Fibroblast of lung (primary cell): Measurements from ENCODE around the gene TMEM131L. TPM values are rescaled to one million over a fixed set of nuclear protein-coding genes. Genes with fewer than 3 reads are reported as not detected.
"Not testable (repeated sequence)": the region's sequence is repeated elsewhere in the genome, so short reads cannot be mapped to it uniquely, and the experiment has no call there.

Source experiments
- DNase-seq, 2 donors: peaks; one replicate each; pipeline versions ENCODE4 v3.0.0 to v3.0.0-alpha.2; 2010; ENCODE audit warnings: low read depth in 2 of 2
- H2AFZ ChIP-seq: 2 replicates; pipeline ENCODE4 v1.5.1; 2012; ENCODE audit warnings: low read length, control low read depth, inconsistent platforms
- H3K27ac ChIP-seq: 2 replicates; pipeline ENCODE4 v1.5.1; 2011; ENCODE audit warnings: low read length, control low read depth; ENCODE audit not compliant: insufficient read depth
- H3K27me3 ChIP-seq: 2 replicates; pipeline ENCODE4 v1.5.1; 2011; ENCODE audit warnings: mild to moderate bottlenecking, low read length; ENCODE audit not compliant: control insufficient read depth, insufficient read depth
- H3K36me3 ChIP-seq: 2 replicates; pipeline ENCODE4 v1.5.1; 2011; ENCODE audit warnings: low read length; ENCODE audit not compliant: control insufficient read depth, insufficient read depth
- H3K4me1 ChIP-seq: 2 replicates; pipeline ENCODE4 v1.5.1; 2011; ENCODE audit warnings: low read length; ENCODE audit not compliant: control insufficient read depth, insufficient read depth; ENCODE audit errors: extremely low read depth
- H3K4me2 ChIP-seq: 2 replicates; pipeline ENCODE4 v1.5.1; 2011; ENCODE audit warnings: low read length, control low read depth; ENCODE audit not compliant: insufficient read depth; ENCODE audit errors: extremely low read depth
- H3K4me3 ChIP-seq, 4 experiments: fragments of 200-600 bp in 1 of 4; sonication (generic) in 1 of 4; replicated peaks in 1 of 4; 2 replicates each; pipeline ENCODE4 v1.5.1; 2011 to 2016; ENCODE audit warnings: low read length in 4 of 4, low read depth in 3 of 4, mild to moderate bottlenecking in 3 of 4, control low read depth in 2 of 4, inconsistent platforms in 1 of 4, mixed read lengths in 1 of 4; ENCODE audit not compliant: insufficient read depth in 1 of 4; ENCODE audit errors: control extremely low read depth in 1 of 4
- H3K79me2 ChIP-seq: 2 replicates; pipeline ENCODE4 v1.5.1; 2012; ENCODE audit warnings: mild to moderate bottlenecking, low read length, inconsistent platforms; ENCODE audit not compliant: control insufficient read depth, insufficient read depth
- H3K9ac ChIP-seq: 2 replicates; pipeline ENCODE4 v1.5.1; 2011; ENCODE audit warnings: mild to moderate bottlenecking, low read length, control low read depth; ENCODE audit not compliant: insufficient read depth
- H3K9me3 ChIP-seq: 2 replicates; pipeline ENCODE4 v1.5.1; 2012; ENCODE audit warnings: low read depth, low read length; ENCODE audit not compliant: control insufficient read depth, insufficient read depth
- H4K20me1 ChIP-seq: 2 replicates; pipeline ENCODE4 v1.5.1; 2011; ENCODE audit warnings: low read length; ENCODE audit not compliant: control insufficient read depth, insufficient read depth; ENCODE audit errors: extremely low read depth
- EZH2 ChIP-seq: IDR thresholded peaks from 2 replicates; pipeline ENCODE4 v1.5.1; 2012; ENCODE audit warnings: low read length, control low read depth, mild to moderate bottlenecking; ENCODE audit errors: missing control alignments
- polyA plus RNA-seq, 2 donors: library from polyadenylated mRNA; depleted of rRNA in 1 of 2; stranded (reverse) in 1 of 2; unstranded in 1 of 2; fragments of >200 nt; gene quantifications; 2 replicates each; pipeline ENCODE4 v1.2.1, GENCODE V29; 2011 to 2012; ENCODE audit warnings: missing spikeins in 1 of 2
- total RNA-seq: library from RNA; depleted of rRNA; stranded (reverse); fragments of >200 nt; gene quantifications from 2 replicates; pipeline ENCODE4 v1.2.1, GENCODE V29; 2014
- TF ChIP-seq, protein P1 (sequence below), 2 donors: IDR thresholded peaks in 1 of 2; conservative IDR thresholded peaks in 1 of 2; 1 replicate in 1 of 2; 2 replicates in 1 of 2; pipeline ENCODE4 v1.5.1; 2011 to 2012; ENCODE audit warnings: low read length in 2 of 2, control low read depth in 1 of 2, inconsistent platforms in 1 of 2, low read depth in 1 of 2, mild to moderate bottlenecking in 1 of 2

Gene TMEM131L
- total and polyA plus RNA-seq, 2 donors (not counting 1 experiment from before 2014, with no cell fraction given): 7.7 to 15.0 TPM

GRCh38 chr4:153661908-153662307 lies 195.7 kb downstream of the TMEM131L start:
- DNase-seq: no peak
- TF ChIP-seq, protein P1, sequence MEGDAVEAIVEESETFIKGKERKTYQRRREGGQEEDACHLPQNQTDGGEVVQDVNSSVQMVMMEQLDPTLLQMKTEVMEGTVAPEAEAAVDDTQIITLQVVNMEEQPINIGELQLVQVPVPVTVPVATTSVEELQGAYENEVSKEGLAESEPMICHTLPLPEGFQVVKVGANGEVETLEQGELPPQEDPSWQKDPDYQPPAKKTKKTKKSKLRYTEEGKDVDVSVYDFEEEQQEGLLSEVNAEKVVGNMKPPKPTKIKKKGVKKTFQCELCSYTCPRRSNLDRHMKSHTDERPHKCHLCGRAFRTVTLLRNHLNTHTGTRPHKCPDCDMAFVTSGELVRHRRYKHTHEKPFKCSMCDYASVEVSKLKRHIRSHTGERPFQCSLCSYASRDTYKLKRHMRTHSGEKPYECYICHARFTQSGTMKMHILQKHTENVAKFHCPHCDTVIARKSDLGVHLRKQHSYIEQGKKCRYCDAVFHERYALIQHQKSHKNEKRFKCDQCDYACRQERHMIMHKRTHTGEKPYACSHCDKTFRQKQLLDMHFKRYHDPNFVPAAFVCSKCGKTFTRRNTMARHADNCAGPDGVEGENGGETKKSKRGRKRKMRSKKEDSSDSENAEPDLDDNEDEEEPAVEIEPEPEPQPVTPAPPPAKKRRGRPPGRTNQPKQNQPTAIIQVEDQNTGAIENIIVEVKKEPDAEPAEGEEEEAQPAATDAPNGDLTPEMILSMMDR (conservative IDR thresholded peaks at IDR 0.05 in 1 of 2, IDR thresholded peaks at IDR 0.05 in 1 of 2; ENCODE audit: low read depth in 1 of 2, low read length in 2 of 2): no peak
- TF ChIP-seq EZH2: no peak

GRCh38 chr4:153663667-153664066 lies 197.5 kb downstream of the TMEM131L start:
- Histone ChIP-seq H3K79me2 (no peaks in the 10 kb centered on the region), H3K4me3 (no peak overlapping the region), H3K9ac (no peak overlapping the region), H2AFZ (no peak overlapping the region), H4K20me1 (no peaks in the 10 kb centered on the region), H3K4me1 (no peaks in the 10 kb centered on the region), H3K9me3 (no peaks in the 10 kb centered on the region), H3K4me2 (no peak overlapping the region), H3K27ac (no peak overlapping the region), H3K27me3 (no peaks in the 10 kb centered on the region), H3K36me3 (no peaks in the 10 kb centered on the region)
- TF ChIP-seq, protein P1 (conservative IDR thresholded peaks at IDR 0.05 in 1 of 2, IDR thresholded peaks at IDR 0.05 in 1 of 2; ENCODE audit: low read depth in 1 of 2, low read length in 2 of 2): no peak
- no peak for TF ChIP-seq EZH2
- no peak for DNase-seq

More at GRCh38 chr4:153661908-153662307, 195.7 kb downstream of the TMEM131L start:
- H3K27me3 ChIP-seq: no peaks in the 10 kb centered on the region
- no peaks in the 10 kb centered on the region for H3K79me2 ChIP-seq
- no peaks in the 10 kb centered on the region for H3K36me3 ChIP-seq
- H3K27ac ChIP-seq: no peak overlapping the region
- no peaks in the 10 kb centered on the region for H4K20me1 ChIP-seq
- no peak overlapping the region for H3K4me2 ChIP-seq
- H3K9ac ChIP-seq: no peak overlapping the region
- H2AFZ ChIP-seq: no peak overlapping the region
- H3K4me1 ChIP-seq: no peaks in the 10 kb centered on the region
- H3K4me3 ChIP-seq: no peak overlapping the region
- H3K9me3 ChIP-seq: no peaks in the 10 kb centered on the region

- not testable (repeated sequence) for H3K36me3 ChIP-seq, H3K9me3 ChIP-seq, H3K4me3 ChIP-seq, H3K27ac ChIP-seq, H3K4me1 ChIP-seq, H3K79me2 ChIP-seq, H3K9ac ChIP-seq, H3K4me2 ChIP-seq, DNase-seq, H2AFZ ChIP-seq, H4K20me1 ChIP-seq, H3K27me3 ChIP-seq
Observed at GRCh38 chr4:153666505-153666904, 200.3 kb downstream of the TMEM131L start.
